OCI-LY3 (cell line): ENCODE data around the gene GSC2.

ENCODE experiments used
- H2AFZ ChIP-seq: fragments of 200-600, 300-600 bp; shearing (Covaris generic); 2 replicates; pipeline ENCODE4 v1.6.0; 2014; ENCODE audit warnings: antibody characterized with exemption, low read depth, low read length
- H3K27ac ChIP-seq: fragments of 200-600, 300-600 bp; sonication (generic); 2 replicates; pipeline ENCODE4 v1.5.1; 2014; ENCODE audit warnings: mild to moderate bottlenecking, low read length, moderate library complexity, mixed read lengths
- H3K27me3 ChIP-seq: fragments of 200-600, 300-600 bp; sonication (generic); 2 replicates; pipeline ENCODE4 v1.6.1; 2014; ENCODE audit warnings: low read depth, low read length, mixed read lengths
- H3K36me3 ChIP-seq: fragments of 200-600, 300-600 bp; sonication (generic); replicated peaks from 2 replicates; pipeline ENCODE3; 2014; ENCODE audit warnings: low read depth, low read length, mixed read lengths
- H3K4me1 ChIP-seq: fragments of 300-600, 200-600 bp; sonication (generic); 2 replicates; pipeline ENCODE4 v1.6.1; 2014; ENCODE audit warnings: low read length, mixed read lengths
- H3K4me2 ChIP-seq: fragments of 200-600, 300-600 bp; sonication (generic); 2 replicates; pipeline ENCODE4 v1.6.1; 2014; ENCODE audit warnings: low read length, mixed read lengths
- H3K4me3 ChIP-seq: fragments of 300-600, 200-600 bp; sonication (generic); 2 replicates; pipeline ENCODE4 v1.5.1; 2014; ENCODE audit warnings: antibody characterized with exemption, mild to moderate bottlenecking, low read length, moderate library complexity
- H3K79me2 ChIP-seq: fragments of 300-600, 200-600 bp; shearing (Covaris generic); 2 replicates; pipeline ENCODE4 v1.6.1; 2014; ENCODE audit warnings: mild to moderate bottlenecking, low read length, mixed read lengths
- H3K9ac ChIP-seq: fragments of 300-600, 200-600 bp; shearing (Covaris generic); 2 replicates; pipeline ENCODE4 v1.6.0; 2014; ENCODE audit warnings: mild to moderate bottlenecking, low read length, moderate library complexity
- H3K9me3 ChIP-seq: fragments of 200-600, 300-600 bp; shearing (Covaris generic); 2 replicates; pipeline ENCODE4 v1.6.1; 2014; ENCODE audit warnings: low read length, mixed read lengths; ENCODE audit not compliant: insufficient read depth
- H4K20me1 ChIP-seq: fragments of 200-600, 300-600 bp; sonication (generic); 2 replicates; pipeline ENCODE4 v1.6.1; 2016; ENCODE audit warnings: low read length, mixed read lengths; ENCODE audit not compliant: insufficient read depth
- EZH2phosphoT487 ChIP-seq: fragments of 200-600 bp; shearing (Covaris generic); IDR thresholded peaks from 2 replicates; pipeline ENCODE4 v1.6.1; 2018; ENCODE audit warnings: antibody characterized with exemption, mixed run types, low read depth
- TF ChIP-seq, protein P1 (sequence below): fragments of 200-600, 300-600 bp; sonication (generic); IDR thresholded peaks from 2 replicates; pipeline ENCODE4 v1.5.1; 2014; ENCODE audit warnings: antibody characterized with exemption, low read length, low read depth

GSC2 gene

DNA sequence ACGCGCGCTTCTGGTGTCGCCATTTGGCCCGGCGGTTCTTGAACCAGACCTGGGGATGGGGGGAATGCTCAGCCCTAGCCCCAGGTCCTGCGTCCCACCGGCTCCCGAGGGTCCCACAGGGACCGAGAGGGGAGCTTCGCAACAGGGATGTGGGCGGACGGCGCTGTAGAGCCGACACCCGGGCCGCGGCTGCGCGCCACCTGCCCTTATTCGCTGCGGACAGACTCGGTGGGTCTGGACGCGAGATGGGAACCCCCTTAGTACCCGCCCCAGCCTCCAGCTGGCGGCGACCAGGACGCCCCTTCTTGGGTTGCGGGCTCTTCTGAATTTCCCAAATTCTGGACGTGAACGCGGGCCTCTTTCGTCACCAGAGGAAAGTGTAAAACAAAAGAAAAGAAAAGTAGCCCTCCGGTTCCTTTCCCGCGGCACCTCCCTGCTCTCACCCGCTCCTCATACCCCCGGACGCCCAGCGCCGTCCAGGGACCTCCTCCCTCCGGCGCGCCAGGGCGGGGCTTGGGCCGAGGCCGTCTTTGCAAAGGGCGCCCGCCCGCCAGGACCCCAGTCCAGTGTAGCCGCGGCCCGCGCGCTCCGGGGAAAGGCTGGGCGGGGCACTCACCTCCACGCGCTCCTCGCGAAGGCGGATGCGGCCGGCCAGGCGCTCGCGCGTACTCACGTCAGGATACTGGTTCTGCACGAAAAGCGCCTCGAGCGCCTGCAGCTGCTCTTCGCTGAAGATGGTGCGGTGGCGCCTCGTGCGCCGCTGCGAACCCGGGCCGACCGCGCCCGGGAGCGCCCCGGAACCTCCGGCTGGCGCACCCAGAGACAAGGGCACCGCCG is 827 bp downstream of the GSC2 start:
- H3K4me3 ChIP-seq, result no peak overlapping the region
- no peak overlapping the region for H3K27ac ChIP-seq
- no peaks in the 10 kb centered on the region; the same call in 1 of the 2 replicates for H3K27me3 ChIP-seq
- H3K36me3 ChIP-seq, result no peaks in the 10 kb centered on the region
- H3K9ac ChIP-seq, result no peak overlapping the region
- H2AFZ ChIP-seq, result no peak overlapping the region
- H3K4me1 ChIP-seq, result no peaks in the 10 kb centered on the region
- no peak overlapping the region for H3K4me2 ChIP-seq
- TF ChIP-seq EZH2phosphoT487, result no peak
- TF ChIP-seq, protein P1, sequence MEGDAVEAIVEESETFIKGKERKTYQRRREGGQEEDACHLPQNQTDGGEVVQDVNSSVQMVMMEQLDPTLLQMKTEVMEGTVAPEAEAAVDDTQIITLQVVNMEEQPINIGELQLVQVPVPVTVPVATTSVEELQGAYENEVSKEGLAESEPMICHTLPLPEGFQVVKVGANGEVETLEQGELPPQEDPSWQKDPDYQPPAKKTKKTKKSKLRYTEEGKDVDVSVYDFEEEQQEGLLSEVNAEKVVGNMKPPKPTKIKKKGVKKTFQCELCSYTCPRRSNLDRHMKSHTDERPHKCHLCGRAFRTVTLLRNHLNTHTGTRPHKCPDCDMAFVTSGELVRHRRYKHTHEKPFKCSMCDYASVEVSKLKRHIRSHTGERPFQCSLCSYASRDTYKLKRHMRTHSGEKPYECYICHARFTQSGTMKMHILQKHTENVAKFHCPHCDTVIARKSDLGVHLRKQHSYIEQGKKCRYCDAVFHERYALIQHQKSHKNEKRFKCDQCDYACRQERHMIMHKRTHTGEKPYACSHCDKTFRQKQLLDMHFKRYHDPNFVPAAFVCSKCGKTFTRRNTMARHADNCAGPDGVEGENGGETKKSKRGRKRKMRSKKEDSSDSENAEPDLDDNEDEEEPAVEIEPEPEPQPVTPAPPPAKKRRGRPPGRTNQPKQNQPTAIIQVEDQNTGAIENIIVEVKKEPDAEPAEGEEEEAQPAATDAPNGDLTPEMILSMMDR, result no peak
- peaks cover 2% of the 10 kb centered on the region for H3K79me2 ChIP-seq
- no peaks in the 10 kb centered on the region for H3K9me3 ChIP-seq
- H4K20me1 ChIP-seq, result no peaks in the 10 kb centered on the region

DNA sequence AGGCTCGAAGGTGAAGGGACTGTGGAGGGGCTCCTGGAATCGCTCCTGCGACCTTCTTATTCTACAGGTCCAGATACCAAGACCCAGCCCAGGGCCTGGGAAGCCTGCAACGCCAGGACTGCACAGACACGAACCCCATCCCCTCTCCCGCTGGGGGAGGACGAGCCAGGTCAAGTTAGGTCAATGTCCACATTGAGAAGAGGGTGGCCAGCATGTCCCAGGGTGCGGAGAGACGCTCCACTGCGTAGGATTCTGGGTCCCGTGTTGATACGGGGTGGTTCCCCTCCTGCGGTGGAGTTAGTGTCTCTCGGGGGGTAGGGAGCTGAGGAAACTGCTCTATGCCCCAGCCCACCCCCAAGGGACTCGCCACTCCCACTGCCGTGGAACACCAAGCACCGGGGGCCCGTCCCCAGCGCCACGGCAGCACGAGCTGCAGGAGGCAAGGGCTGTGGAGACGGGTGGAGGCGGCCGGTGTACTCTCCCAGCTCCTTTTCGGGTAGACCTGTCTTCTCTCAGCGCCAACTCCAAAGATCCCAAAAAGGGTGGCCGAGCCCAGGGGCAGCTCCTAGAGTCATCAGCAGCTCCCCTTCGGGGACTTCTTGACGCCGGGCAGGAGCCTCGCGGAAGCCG is 1.6 kb downstream of the GSC2 start:
- Histone ChIP-seq H3K27ac (no peak overlapping the region), H3K9me3 (no peaks in the 10 kb centered on the region), H2AFZ (no peak overlapping the region), H3K36me3 (no peaks in the 10 kb centered on the region), H3K4me3 (no peak overlapping the region), H3K4me2 (no peak overlapping the region), H3K79me2 (peaks cover 10% of the 10 kb centered on the region), H4K20me1 (no peaks in the 10 kb centered on the region), H3K27me3 (no peaks in the 10 kb centered on the region; the same call in 1 of the 2 replicates), H3K9ac (no peak overlapping the region), H3K4me1 (peaks cover 4% of the 10 kb centered on the region; the same call in 1 of the 2 replicates)
- TF ChIP-seq, protein P1, result no peak
- TF ChIP-seq EZH2phosphoT487, result no peak

DNA sequence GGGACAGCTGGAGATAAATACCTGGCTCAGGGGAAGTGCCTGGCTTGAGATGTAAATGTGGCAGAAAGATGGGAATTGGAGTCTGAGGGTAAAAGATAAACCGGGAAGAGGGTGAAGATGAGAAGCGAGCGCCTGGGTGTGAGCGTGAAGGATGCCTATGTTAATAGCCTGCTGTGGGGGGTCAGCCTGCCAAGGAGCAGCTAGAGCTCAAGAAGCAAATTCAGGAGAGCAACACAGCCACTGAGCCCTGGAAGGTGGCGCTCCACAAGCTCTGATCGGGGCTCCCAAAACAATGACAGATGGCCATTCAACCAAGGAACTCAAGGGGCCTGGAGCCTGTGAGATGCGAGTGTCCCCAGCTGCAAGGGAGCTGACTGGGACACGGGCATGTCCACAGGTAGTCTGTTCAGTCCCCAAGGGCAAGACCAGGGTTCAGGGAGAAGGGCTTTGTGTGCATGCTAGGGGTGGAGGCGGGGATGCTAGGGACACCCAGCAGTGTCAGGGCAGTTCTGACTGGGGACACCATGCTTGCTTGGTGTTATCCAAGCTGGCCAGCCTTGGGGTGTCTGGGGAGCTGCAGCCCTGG is 2.8 kb downstream of the GSC2 start:
- TF ChIP-seq, protein P1, result no peak
- no peaks in the 10 kb centered on the region for H3K9me3 ChIP-seq
- H2AFZ ChIP-seq, result no peak overlapping the region
- peaks cover 18% of the 10 kb centered on the region for H3K79me2 ChIP-seq
- H3K9ac ChIP-seq, result no peak overlapping the region
- H4K20me1 ChIP-seq, result no peaks in the 10 kb centered on the region
- no peaks in the 10 kb centered on the region for H3K27me3 ChIP-seq
- peaks cover 7% of the 10 kb centered on the region for H3K4me1 ChIP-seq
- H3K36me3 ChIP-seq, result peaks cover 4% of the 10 kb centered on the region
- H3K27ac ChIP-seq, result no peak overlapping the region
- no peak overlapping the region for H3K4me3 ChIP-seq
- H3K4me2 ChIP-seq, result no peak overlapping the region
